22Rv1 (cell line): ENCODE results near the gene CRB3.

Experiments
- CTCF ChIP-seq: fragments of 450-650 bp; IDR thresholded peaks from 2 replicates; pipeline ENCODE4 v1.5.1; 2017; ENCODE audit warnings: mild to moderate bottlenecking
- ZFX ChIP-seq: fragments of 450-650 bp; IDR thresholded peaks from 2 replicates; pipeline ENCODE4 v1.6.1; 2017; ENCODE audit warnings: antibody characterized with exemption, borderline replicate concordance

GRCh38 chr19:6471076-6471475, 7.0 kb downstream of the CRB3 start:
- TF ChIP-seq CTCF (no peak), ZFX (no peak)
